H1 (cell line): ENCODE data around the gene SORCS3. TPM values are rescaled to one million over a fixed set of nuclear protein-coding genes. Genes with fewer than 3 reads are reported as not detected.

Experiments used
- CTCF ChIA-PET: fragments of 300-600 bp; sonication (Branson Sonifier 250); formaldehyde crosslinking; loops from one replicate; lab custom pipeline; 2021; ENCODE audit not compliant: partially characterized antibody; lab: Charles Lee
- POLR2A ChIA-PET: fragments of 300-600 bp; sonication (Branson Sonifier 250); formaldehyde crosslinking; loops from one replicate; lab custom pipeline; 2021; ENCODE audit warnings: inconsistent platforms; ENCODE audit not compliant: partially characterized antibody; lab: Charles Lee
- DNase-seq, 2 experiments: peaks; one replicate each; pipeline versions ENCODE4 v3.0.0 to v3.0.0-alpha.2; 2010 to 2022; ENCODE audit warnings: low spot score in 2 of 2, low read depth in 1 of 2, mixed read lengths in 1 of 2
- FAIRE-seq: peaks from 2 replicates; lab custom pipeline; 2011; peaks lifted over from hg19 to GRCh38; lab: Jason Lieb, UNC
- H2AFZ ChIP-seq: 2 replicates; pipeline ENCODE4 v1.8.1; 2012; ENCODE audit warnings: low read length, inconsistent platforms
- H2AK5ac ChIP-seq: 2 replicates; pipeline ENCODE4 v1.6.1; 2013; ENCODE audit warnings: low read depth, low read length
- H2BK120ac ChIP-seq: replicated peaks from 2 replicates; pipeline ENCODE3; 2013; ENCODE audit warnings: low read depth, low read length, inconsistent platforms
- H2BK12ac ChIP-seq: 2 replicates; pipeline ENCODE4 v1.6.1; 2013; ENCODE audit warnings: low read depth, low read length
- H2BK15ac ChIP-seq: 2 replicates; pipeline ENCODE4 v1.6.1; 2013; ENCODE audit warnings: low read length
- H2BK20ac ChIP-seq: 2 replicates; pipeline ENCODE4 v1.6.1; 2013; ENCODE audit warnings: low read length
- H2BK5ac ChIP-seq: 2 replicates; pipeline ENCODE4 v1.6.1; 2013; ENCODE audit warnings: low read depth, low read length
- H3K14ac ChIP-seq: 2 replicates; pipeline ENCODE4 v1.6.1; 2013; ENCODE audit warnings: inconsistent platforms; ENCODE audit not compliant: insufficient read length
- H3K18ac ChIP-seq: 2 replicates; pipeline ENCODE4 v1.6.1; 2013; ENCODE audit warnings: low read length; ENCODE audit errors: extremely low read depth
- H3K23ac ChIP-seq: 2 replicates; pipeline ENCODE4 v1.6.1; 2013; ENCODE audit warnings: inconsistent platforms; ENCODE audit not compliant: insufficient read length
- H3K23me2 ChIP-seq: 2 replicates; pipeline ENCODE4 v1.6.1; 2013; ENCODE audit warnings: low read depth, low read length
- H3K27ac ChIP-seq: 2 replicates; pipeline ENCODE4 v1.6.1; 2011; ENCODE audit warnings: low read depth, low read length, inconsistent platforms
- H3K27me3 ChIP-seq, 4 experiments: replicated peaks in 1 of 4; 1 replicate in 1 of 4; 2 replicates in 3 of 4; pipeline versions ENCODE4 v1.6.1 to v1.8.1; 2011 to 2013; ENCODE audit warnings: low read length in 3 of 4, mild to moderate bottlenecking in 3 of 4, inconsistent platforms in 2 of 4, mixed read lengths in 2 of 4, moderate library complexity in 1 of 4; ENCODE audit not compliant: control insufficient read depth in 3 of 4, insufficient read depth in 3 of 4; ENCODE audit errors: extremely low read depth in 1 of 4
- H3K36me3 ChIP-seq, 4 experiments: 2 replicates each; pipeline versions ENCODE4 v1.6.1 to v1.8.1; 2011 to 2013; ENCODE audit warnings: mild to moderate bottlenecking in 4 of 4, low read length in 3 of 4, moderate library complexity in 2 of 4, control low read depth in 1 of 4, inconsistent platforms in 1 of 4; ENCODE audit not compliant: insufficient read depth in 4 of 4, control insufficient read depth in 2 of 4
- H3K4ac ChIP-seq: replicated peaks from 2 replicates; pipeline ENCODE3; 2013; ENCODE audit warnings: low read length, low read depth, mixed read lengths, inconsistent platforms; ENCODE audit not compliant: insufficient read length
- H3K4me1 ChIP-seq, 4 experiments: replicated peaks in 1 of 4; 1 replicate in 1 of 4; 2 replicates in 3 of 4; pipeline versions ENCODE4 v1.6.1 to v1.8.1; 2011 to 2013; ENCODE audit warnings: low read length in 3 of 4, inconsistent platforms in 2 of 4, mixed read lengths in 1 of 4; ENCODE audit not compliant: insufficient read depth in 4 of 4, control insufficient read depth in 3 of 4
- H3K4me2 ChIP-seq, 2 experiments: 2 replicates each; pipeline versions ENCODE4 v1.6.1 to v1.8.1; 2011 to 2013; ENCODE audit warnings: low read depth in 2 of 2, low read length in 2 of 2, control low read depth in 1 of 2, inconsistent platforms in 1 of 2, mild to moderate bottlenecking in 1 of 2; ENCODE audit not compliant: insufficient read depth in 1 of 2
- H3K4me3 ChIP-seq, 4 experiments: fragments of 200-600, 300-600 bp in 1 of 4; sonication (generic), shearing (Covaris generic), sonication (Bioruptor Twin) in 1 of 4; 2 replicates each; pipeline versions ENCODE4 v1.5.1 to v1.8.1; 2011 to 2016; ENCODE audit warnings: low read length in 4 of 4, low read depth in 3 of 4, control low read depth in 2 of 4, inconsistent platforms in 2 of 4, mild to moderate bottlenecking in 2 of 4, mixed read lengths in 1 of 4, moderate library complexity in 1 of 4; ENCODE audit not compliant: insufficient read depth in 2 of 4; ENCODE audit errors: extremely low read depth in 1 of 4
- H3K56ac ChIP-seq: replicated peaks from 2 replicates; pipeline ENCODE3; 2013; ENCODE audit warnings: low read depth, mild to moderate bottlenecking, mixed read lengths, low read length, inconsistent platforms; ENCODE audit not compliant: insufficient read length
- H3K79me1 ChIP-seq: 2 replicates; pipeline ENCODE4 v1.6.1; 2013; ENCODE audit warnings: low read depth, low read length, control low read depth
- H3K79me2 ChIP-seq, 2 experiments: 2 replicates each; pipeline versions ENCODE4 v1.6.1 to v1.8.1; 2012 to 2013; ENCODE audit warnings: low read length in 2 of 2, mild to moderate bottlenecking in 2 of 2, inconsistent platforms in 1 of 2; ENCODE audit not compliant: insufficient read depth in 2 of 2, control insufficient read depth in 1 of 2
- H3K9ac ChIP-seq, 4 experiments: replicated peaks in 1 of 4; 1 replicate in 1 of 4; 2 replicates in 3 of 4; pipeline versions ENCODE4 v1.6.1 to v1.8.1; 2011 to 2013; ENCODE audit warnings: low read depth in 3 of 4, low read length in 3 of 4, control low read depth in 2 of 4, mild to moderate bottlenecking in 2 of 4, moderate library complexity in 2 of 4, inconsistent platforms in 1 of 4; ENCODE audit errors: extremely low read depth in 1 of 4
- H3K9me3 ChIP-seq, 2 experiments: 2 replicates each; pipeline versions ENCODE4 v1.6.1 to v1.8.1; 2012 to 2013; ENCODE audit warnings: mild to moderate bottlenecking in 2 of 2, moderate library complexity in 2 of 2, control low read depth in 1 of 2, inconsistent platforms in 1 of 2, low read depth in 1 of 2, low read length in 1 of 2, mixed read lengths in 1 of 2; ENCODE audit not compliant: insufficient read depth in 2 of 2
- H4K20me1 ChIP-seq, 2 experiments: replicated peaks in 1 of 2; 2 replicates each; pipeline versions ENCODE3 to v1.8.1; 2011 to 2013; ENCODE audit warnings: inconsistent platforms in 2 of 2, low read length in 2 of 2, mild to moderate bottlenecking in 1 of 2; ENCODE audit not compliant: insufficient read depth in 2 of 2, control insufficient read depth in 1 of 2
- H4K5ac ChIP-seq: 2 replicates; pipeline ENCODE4 v1.6.1; 2013; ENCODE audit warnings: low read length, low read depth, mixed read lengths, inconsistent platforms; ENCODE audit not compliant: insufficient read length
- H4K8ac ChIP-seq: 2 replicates; pipeline ENCODE4 v1.8.0; 2013; ENCODE audit warnings: mild to moderate bottlenecking, moderate library complexity, low read length, inconsistent platforms; ENCODE audit not compliant: insufficient read depth; ENCODE audit errors: extremely low read depth
- H4K91ac ChIP-seq: replicated peaks from 2 replicates; pipeline ENCODE3; 2013; ENCODE audit warnings: low read length, mixed read lengths, inconsistent platforms; ENCODE audit not compliant: insufficient read length
- CTCF ChIP-seq, 3 experiments: IDR thresholded peaks; 1 replicate in 2 of 3; 2 replicates in 1 of 3; pipeline versions ENCODE4 v1.5.1 to v1.6.1; 2011; ENCODE audit warnings: low read length in 3 of 3, mild to moderate bottlenecking in 3 of 3, inconsistent platforms in 2 of 3, low read depth in 1 of 3, moderate library complexity in 1 of 3; ENCODE audit not compliant: insufficient read depth in 1 of 3; ENCODE audit errors: control extremely low read depth in 1 of 3
- RAD21 ChIP-seq, 2 experiments: IDR thresholded peaks in 1 of 2; conservative IDR thresholded peaks in 1 of 2; 2 replicates each; pipeline ENCODE4 v1.6.1; 2011; ENCODE audit warnings: low read depth in 2 of 2, low read length in 2 of 2, improper control_type of control experiment in 1 of 2, inconsistent platforms in 1 of 2, mild to moderate bottlenecking in 1 of 2, moderate library complexity in 1 of 2
- polyA plus RNA-seq, 7 experiments: library from polyadenylated mRNA; depleted of rRNA in 3 of 7; stranded (reverse) in 5 of 7; unstranded in 2 of 7; fragments of >200 nt in 5 of 7; fragments of 200-250 nt in 2 of 7; gene quantifications; 1 replicate in 5 of 7; 2 replicates in 1 of 7; 4 replicates in 1 of 7; pipeline versions ENCODE4 v1.2.1 to v1.2.3, GENCODE V29; 2011 to 2013; ENCODE audit warnings: missing spikeins in 2 of 7, mixed read lengths in 2 of 7
- total RNA-seq: library from RNA; stranded (reverse); fragmentation: NEBNext Ultra II Directional; extraction: Animal tissue kit (Norgen Biotek cat#: 25700); gene quantifications from 2 replicates; pipeline ENCODE4 v1.2.1, GENCODE V29; 2021

Gene SORCS3
- total and polyA plus RNA-seq, 2 of the 8 experiments (the other 6 are each of a cell fraction or from before 2014, with no cell fraction given) = 0.26 to 0.88 TPM

GRCh38 chr10:104941662-104942061, 300.6 kb downstream of the SORCS3 start:
- no peaks in the 10 kb centered on the region for H3K79me1 ChIP-seq
- H3K4me3 ChIP-seq = no peak overlapping the region
- TF ChIP-seq RAD21 (IDR thresholded peaks at IDR 0.05 in 1 of 2, conservative IDR thresholded peaks at IDR 0.05 in 1 of 2; ENCODE audit: low read depth in 2 of 2, low read length in 2 of 2) = 0 out of 4 replicates have a peak, but pooled peaks of 1 of the 2 experiments have one; percentile 6
- TF ChIP-seq CTCF (IDR thresholded peaks at IDR 0.05; ENCODE audit: control extremely low read depth in 1 of 3, insufficient read depth in 1 of 3, low read depth in 1 of 3, low read length in 3 of 3) = no peak
- no peaks in the 10 kb centered on the region for H4K20me1 ChIP-seq
- no peak overlapping the region for H2BK120ac ChIP-seq
- no peaks in the 10 kb centered on the region for H3K23me2 ChIP-seq
- H2AFZ ChIP-seq = no peak overlapping the region
- H3K27ac ChIP-seq = no peak overlapping the region
- H3K23ac ChIP-seq = no peak overlapping the region
- ChIA-PET POLR2A (no interaction called here), CTCF (interaction anchor here (1.0 to 1.4 kb wide), 4 partner anchors 11 to 18 kb away, joined by 3 to 11 read pairs (median 3); no protein-coding TSS in a partner anchor)
- H3K79me2 ChIP-seq = no peaks in the 10 kb centered on the region
- H2BK5ac ChIP-seq = no peak overlapping the region
- H3K14ac ChIP-seq = no peak overlapping the region
- H4K8ac ChIP-seq = no peak overlapping the region
- DNase-seq (no peak), FAIRE-seq (no peak)
- no peaks in the 10 kb centered on the region for H3K9me3 ChIP-seq
- H4K5ac ChIP-seq = no peak overlapping the region
- H3K4me2 ChIP-seq = no peak overlapping the region
- no peak overlapping the region for H4K91ac ChIP-seq
- no peak overlapping the region for H3K18ac ChIP-seq
- no peak overlapping the region for H2BK12ac ChIP-seq
- H3K36me3 ChIP-seq = no peaks in the 10 kb centered on the region
- no peak overlapping the region for H2BK15ac ChIP-seq
- no peak overlapping the region for H3K9ac ChIP-seq
- H3K27me3 ChIP-seq = no peaks in the 10 kb centered on the region
- no peak overlapping the region for H3K4ac ChIP-seq
- no peak overlapping the region for H3K56ac ChIP-seq
- no peaks in the 10 kb centered on the region for H3K4me1 ChIP-seq
- no peak overlapping the region for H2BK20ac ChIP-seq
- H2AK5ac ChIP-seq = no peak overlapping the region
